Measurements from ENCODE around the gene MT4. TPM values are rescaled to one million over a fixed set of nuclear protein-coding genes. Genes with fewer than 3 reads are reported as not detected.

The MT4 gene
- total RNA-seq, 1 donor, result not detected

GRCh38 chr16:56617212-56618085, 52.6 kb downstream of the MT4 start:
- no peak for DNase-seq (ENCODE audit: low read depth in 2 of 3, low spot score in 2 of 3)

DNA sequence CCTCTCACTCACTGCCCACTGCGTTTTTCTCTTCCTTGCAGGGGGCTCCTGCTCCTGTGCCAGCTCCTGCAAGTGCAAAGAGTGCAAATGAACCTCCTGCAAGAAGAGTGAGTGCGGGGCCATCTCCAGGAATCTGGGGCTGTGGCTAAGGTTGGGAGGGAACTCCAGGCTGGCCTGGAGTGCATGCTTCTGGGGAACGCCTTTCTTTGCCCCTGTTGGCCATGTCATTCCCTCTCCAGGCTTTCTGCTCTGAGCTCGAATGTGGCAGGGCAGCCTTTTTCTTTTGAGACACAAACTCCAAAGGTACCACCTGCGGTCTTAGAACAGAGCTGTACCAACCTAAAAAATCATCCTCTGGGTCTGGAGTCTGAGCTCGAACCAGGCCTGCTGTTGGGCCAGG, 53.3 kb downstream of the MT4 start:
- DNase-seq (ENCODE audit: low read depth in 2 of 3, low spot score in 2 of 3), result no peak

Other genes starting within 250 kb of the MT4 start
- gene AMFR, start 139.5 kb upstream of the MT4 start, total RNA-seq, result 197 TPM
- gene NUDT21, start 113.7 kb upstream of the MT4 start, total RNA-seq, result 34.5 TPM
- 15.6 TPM for gene OGFOD1, start 113.5 kb upstream of the MT4 start, total RNA-seq
- gene BBS2, start 45.0 kb upstream of the MT4 start, total RNA-seq, result 35.0 TPM
- gene MT3, start 24.5 kb downstream of the MT4 start, total RNA-seq, result not detected
- gene MT2A, start 43.5 kb downstream of the MT4 start, total RNA-seq, result 21.8 TPM
- gene MT1E, start 60.7 kb downstream of the MT4 start, total RNA-seq, result 6.5 TPM
- not detected for gene MT1M, start 67.6 kb downstream of the MT4 start, total RNA-seq
- gene MT1A, start 73.6 kb downstream of the MT4 start, total RNA-seq, result not detected
- gene MT1B, start 86.8 kb downstream of the MT4 start, total RNA-seq, result not detected
- 4.6 TPM for gene MT1F, start 92.9 kb downstream of the MT4 start, total RNA-seq
- 5.9 TPM for gene MT1G, start 103.0 kb downstream of the MT4 start, total RNA-seq
- gene MT1H, start 104.7 kb downstream of the MT4 start, total RNA-seq, result not detected
- gene MT1X, start 117.4 kb downstream of the MT4 start, total RNA-seq, result 54.1 TPM
- 59.8 TPM for gene NUP93, start 165.1 kb downstream of the MT4 start, total RNA-seq

All from hematopoietic multipotent progenitor cell (in vitro differentiated cells).